ENCODE data around the gene PACSIN2. TPM values are rescaled to one million over a fixed set of nuclear protein-coding genes. Genes with fewer than 3 reads are reported as not detected.
A peak's percentile ranks its signal among the peaks of the same experiment; 100 is the strongest.

Gene PACSIN2
- total RNA-seq, 1 donor from 2014 or later: 49.8 TPM

DNA sequence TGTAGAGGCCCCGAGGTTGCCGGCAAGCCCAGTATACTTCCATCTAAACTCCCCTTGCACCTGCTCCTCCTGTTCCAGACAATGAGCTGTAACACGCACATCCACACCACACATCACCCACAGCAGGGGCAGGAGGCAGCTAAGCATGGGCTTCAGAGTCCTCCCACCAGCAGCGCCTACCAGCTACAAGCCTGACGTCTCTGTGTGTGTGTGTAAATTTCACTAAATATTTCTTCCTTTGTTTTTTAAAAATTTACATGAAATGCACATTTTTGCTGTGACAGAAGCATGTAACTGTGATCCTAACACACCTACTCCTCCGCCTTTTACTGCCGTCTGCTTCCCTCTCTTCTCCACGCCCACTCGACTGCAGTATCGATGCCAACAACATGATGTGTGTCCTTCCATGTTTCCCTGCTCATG, 29.4 kb upstream of the PACSIN2 start:
- TF ChIP-seq, protein P1, sequence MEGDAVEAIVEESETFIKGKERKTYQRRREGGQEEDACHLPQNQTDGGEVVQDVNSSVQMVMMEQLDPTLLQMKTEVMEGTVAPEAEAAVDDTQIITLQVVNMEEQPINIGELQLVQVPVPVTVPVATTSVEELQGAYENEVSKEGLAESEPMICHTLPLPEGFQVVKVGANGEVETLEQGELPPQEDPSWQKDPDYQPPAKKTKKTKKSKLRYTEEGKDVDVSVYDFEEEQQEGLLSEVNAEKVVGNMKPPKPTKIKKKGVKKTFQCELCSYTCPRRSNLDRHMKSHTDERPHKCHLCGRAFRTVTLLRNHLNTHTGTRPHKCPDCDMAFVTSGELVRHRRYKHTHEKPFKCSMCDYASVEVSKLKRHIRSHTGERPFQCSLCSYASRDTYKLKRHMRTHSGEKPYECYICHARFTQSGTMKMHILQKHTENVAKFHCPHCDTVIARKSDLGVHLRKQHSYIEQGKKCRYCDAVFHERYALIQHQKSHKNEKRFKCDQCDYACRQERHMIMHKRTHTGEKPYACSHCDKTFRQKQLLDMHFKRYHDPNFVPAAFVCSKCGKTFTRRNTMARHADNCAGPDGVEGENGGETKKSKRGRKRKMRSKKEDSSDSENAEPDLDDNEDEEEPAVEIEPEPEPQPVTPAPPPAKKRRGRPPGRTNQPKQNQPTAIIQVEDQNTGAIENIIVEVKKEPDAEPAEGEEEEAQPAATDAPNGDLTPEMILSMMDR (IDR thresholded peaks at IDR 0.05; ENCODE audit: insufficient read depth, low read length, severe bottlenecking): no peak
- Histone ChIP-seq H3K27me3 (ENCODE audit: control insufficient read depth, insufficient read depth, low read length) (no peaks in the 10 kb centered on the region), H3K36me3 (ENCODE audit: control insufficient read depth, insufficient read depth, low read length) (no peaks in the 10 kb centered on the region), H3K4me3 (ENCODE audit: low read depth, low read length) (no peak overlapping the region)
- no peak for FAIRE-seq
- no peak for DNase-seq (ENCODE audit: low read depth)

DNA sequence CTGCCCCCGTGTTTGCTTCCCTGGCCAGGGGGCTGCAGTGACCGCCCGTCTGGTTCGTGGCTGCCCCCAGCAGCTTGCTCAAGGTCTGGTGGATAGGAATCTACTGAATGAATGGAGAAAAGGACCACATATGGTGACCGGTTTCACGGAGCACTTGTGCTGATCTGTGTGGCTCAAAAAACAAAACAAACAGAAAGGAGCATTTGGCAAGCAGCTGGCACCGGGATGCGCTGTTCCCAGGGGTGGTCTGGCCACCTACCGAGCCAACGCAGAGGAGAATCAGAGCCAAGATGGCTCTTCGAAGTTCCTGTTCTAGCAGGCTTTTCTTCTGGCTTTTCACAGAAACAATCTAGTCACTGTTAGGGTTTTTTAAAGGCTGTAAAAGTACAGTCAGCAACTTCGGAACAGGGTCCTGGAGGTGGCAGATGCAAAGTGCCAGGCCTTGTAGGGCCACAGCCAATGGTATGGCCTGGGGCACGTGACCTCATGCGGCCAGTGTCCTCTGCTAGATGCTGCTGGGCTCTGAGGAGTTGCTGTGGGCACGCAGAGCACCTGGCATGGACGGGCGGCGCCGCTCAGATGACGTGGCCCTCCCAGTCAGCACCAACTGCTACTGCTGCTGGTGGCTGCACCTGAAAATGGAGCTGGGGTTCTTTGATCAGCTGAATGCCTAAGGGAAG, 27.3 kb upstream of the PACSIN2 start:
- H3K4me3 ChIP-seq (ENCODE audit: low read depth, low read length): no peak overlapping the region
- DNase-seq (ENCODE audit: low read depth) (no peak), FAIRE-seq (no peak)
- H3K27me3 ChIP-seq (ENCODE audit: control insufficient read depth, insufficient read depth, low read length): no peaks in the 10 kb centered on the region
- TF ChIP-seq, protein P1 (IDR thresholded peaks at IDR 0.05; ENCODE audit: insufficient read depth, low read length, severe bottlenecking): no peak
- no peaks in the 10 kb centered on the region for H3K36me3 ChIP-seq (ENCODE audit: control insufficient read depth, insufficient read depth, low read length)

DNA sequence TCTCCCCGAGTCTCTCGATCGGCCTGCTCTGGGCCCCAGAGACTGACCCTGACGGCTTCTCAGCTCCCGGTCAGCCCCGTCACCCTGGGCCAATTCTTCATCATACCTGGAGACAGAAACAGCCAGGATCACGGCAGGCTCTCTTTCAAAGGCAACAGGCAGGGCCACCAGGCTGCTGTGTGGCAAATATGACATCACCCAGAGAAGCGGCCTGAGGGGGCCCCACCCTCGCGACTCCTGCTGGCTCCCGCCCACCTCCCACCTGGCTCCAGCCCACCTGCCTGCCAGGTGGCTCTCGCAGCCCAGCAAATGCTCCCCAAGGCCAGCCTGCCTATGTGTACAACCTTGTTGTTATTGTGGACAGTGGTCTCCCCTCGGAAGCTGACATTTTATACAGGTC, 24.9 kb upstream of the PACSIN2 start:
- DNase-seq (ENCODE audit: low read depth) (no peak), FAIRE-seq (no peak)
- TF ChIP-seq, protein P1 (IDR thresholded peaks at IDR 0.05; ENCODE audit: insufficient read depth, low read length, severe bottlenecking): no peak

DNA sequence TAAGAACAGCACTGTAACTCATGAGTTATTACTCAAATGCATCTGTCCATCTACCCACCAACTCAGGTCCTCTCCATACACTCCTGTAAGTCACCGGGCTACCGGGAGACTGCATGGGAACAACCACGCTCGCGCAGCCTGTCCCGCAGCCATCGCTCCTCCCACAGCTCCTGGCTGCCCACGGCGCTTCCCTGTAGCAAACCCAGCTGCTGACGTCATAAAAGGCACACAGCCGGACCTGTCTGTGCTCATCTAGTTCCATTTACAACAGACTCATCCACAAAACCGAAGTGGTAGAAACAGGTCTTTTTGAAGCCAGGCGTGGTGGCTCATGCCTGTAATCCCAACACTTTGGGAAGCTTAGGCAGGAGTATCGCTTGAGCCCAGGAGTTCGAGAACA, 23.4 kb upstream of the PACSIN2 start:
- TF ChIP-seq, protein P1 (IDR thresholded peaks at IDR 0.05; ENCODE audit: insufficient read depth, low read length, severe bottlenecking): no peak
- DNase-seq (ENCODE audit: low read depth): no peak
- Histone ChIP-seq H3K4me3 (ENCODE audit: low read depth, low read length) (no peak overlapping the region), H3K36me3 (ENCODE audit: control insufficient read depth, insufficient read depth, low read length) (no peaks in the 10 kb centered on the region), H3K27me3 (ENCODE audit: control insufficient read depth, insufficient read depth, low read length) (no peaks in the 10 kb centered on the region)
- no peak for FAIRE-seq

More for the DNA sequence above, 24.9 kb upstream of the PACSIN2 start:
- H3K27me3 ChIP-seq (ENCODE audit: control insufficient read depth, insufficient read depth, low read length): no peaks in the 10 kb centered on the region
- H3K4me3 ChIP-seq (ENCODE audit: low read depth, low read length): no peak overlapping the region
- no peaks in the 10 kb centered on the region for H3K36me3 ChIP-seq (ENCODE audit: control insufficient read depth, insufficient read depth, low read length)

DNA sequence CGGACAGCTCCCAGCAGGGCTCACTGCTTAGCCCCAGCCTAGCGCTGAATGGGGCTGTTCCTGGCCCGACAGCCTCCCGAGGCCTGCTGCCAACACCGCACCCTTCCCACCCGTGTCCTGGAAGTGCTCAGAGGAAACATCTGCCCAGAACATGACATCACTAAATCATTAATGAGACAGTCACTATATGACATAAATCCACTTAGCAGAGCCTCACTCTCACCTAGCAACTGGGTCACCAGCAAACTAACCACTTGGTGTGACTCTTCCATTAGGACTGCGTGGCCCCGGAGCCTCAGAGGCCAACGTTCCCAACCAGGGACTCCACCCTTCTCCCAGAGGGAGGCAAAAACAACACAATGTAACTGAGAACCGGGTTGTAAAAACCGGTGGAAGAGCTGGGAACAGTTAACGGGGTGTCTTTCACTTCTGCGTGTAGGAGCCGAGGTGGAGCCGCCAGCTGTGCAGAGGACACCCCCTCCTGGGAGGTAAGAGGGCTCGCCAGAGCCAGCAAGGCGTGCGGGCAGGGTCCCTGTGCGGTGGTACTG, 21.4 kb upstream of the PACSIN2 start:
- peak; percentile 86 for FAIRE-seq
- no peak for DNase-seq (ENCODE audit: low read depth)
- TF ChIP-seq, protein P1 (IDR thresholded peaks at IDR 0.05; ENCODE audit: insufficient read depth, low read length, severe bottlenecking): no peak

More for the DNA sequence above, 21.4 kb upstream of the PACSIN2 start:
- Histone ChIP-seq H3K27me3 (ENCODE audit: control insufficient read depth, insufficient read depth, low read length) (no peaks in the 10 kb centered on the region), H3K4me3 (ENCODE audit: low read depth, low read length) (no peak overlapping the region), H3K36me3 (ENCODE audit: control insufficient read depth, insufficient read depth, low read length) (no peaks in the 10 kb centered on the region)

Data from bronchial epithelial cell (primary cell).